Measurements from ENCODE around the gene HNF4A.

Gene HNF4A

DNA sequence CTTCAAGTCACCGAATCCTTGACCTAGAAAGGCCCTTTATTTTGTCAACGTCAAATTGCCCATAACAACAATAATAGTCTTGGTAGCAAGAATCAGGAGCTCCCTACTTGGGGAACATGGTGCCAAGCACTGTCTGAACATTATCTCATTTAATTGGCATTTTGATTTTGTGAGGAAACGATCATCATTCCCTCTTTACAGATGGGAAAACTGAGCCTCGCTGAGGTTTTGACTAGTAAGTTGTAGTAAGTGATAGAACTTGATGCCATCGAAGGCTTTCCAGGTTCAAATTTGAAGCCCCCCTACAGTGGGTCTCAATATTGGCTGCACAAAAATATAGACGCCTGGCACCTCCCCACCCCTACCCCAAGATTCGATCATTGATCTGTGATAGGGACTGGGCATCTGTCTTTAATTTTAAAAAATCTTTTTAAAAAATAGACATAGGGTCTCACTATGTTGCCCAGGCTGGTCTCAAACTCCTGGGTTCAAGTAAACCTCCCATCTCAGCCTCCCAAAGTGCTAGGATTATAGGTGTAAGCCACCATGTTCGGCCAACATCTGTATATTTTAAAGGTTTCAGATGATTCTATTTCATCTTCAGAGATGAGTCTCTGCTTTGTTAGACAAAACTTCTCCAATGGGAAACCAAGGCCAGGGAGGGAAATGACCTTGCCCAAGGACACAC is 36.7 kb downstream of the HNF4A start:
- in situ Hi-C loops (cut with MboI; ENCODE audit: low sequenced_read_pairs): loop anchor here (10.0 kb wide), 1 partner anchor 223 kb away; no protein-coding TSS in a partner anchor

DNA sequence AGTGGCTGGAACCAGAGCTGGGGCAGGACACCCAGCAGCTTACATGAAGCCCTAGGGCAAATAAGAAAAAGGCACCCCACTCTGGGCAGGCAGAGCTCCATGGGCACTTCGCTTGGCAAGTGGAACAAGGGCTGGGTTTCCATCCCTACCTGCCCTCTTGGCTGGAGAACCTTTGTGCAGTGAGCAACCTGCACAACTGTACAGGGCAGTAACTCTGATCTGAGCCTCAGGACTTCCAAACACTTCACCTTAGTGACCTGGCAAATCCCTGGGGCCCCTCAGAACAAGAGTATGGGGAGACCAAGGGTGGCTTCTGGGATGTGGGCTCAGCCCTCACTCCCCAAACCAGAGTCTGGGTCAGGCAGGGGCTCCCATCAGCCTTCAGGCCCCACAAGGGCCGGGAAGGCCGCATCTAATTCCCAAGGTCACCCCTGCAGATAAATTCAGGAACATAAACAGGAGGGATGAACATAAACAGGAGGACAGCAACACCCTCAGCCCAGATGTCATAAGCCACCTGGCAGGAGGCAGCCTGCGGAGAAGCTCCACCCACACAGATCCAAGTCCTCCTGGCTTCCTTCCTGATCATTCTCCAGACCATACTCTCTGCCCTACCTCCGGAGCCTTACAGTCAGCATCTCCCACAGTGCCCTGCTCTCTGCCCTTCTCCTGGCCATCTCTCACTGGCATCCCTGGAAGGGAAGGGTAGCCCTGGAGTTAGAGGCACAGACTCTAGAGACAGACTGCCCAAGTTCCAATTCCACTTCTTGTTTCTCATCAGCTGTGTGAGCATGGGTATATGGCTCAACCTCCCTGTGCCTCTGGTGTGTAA is 37.5 kb downstream of the HNF4A start:
- in situ Hi-C loops (cut with MboI; ENCODE audit: low sequenced_read_pairs): loop anchor here (10.0 kb wide), 1 partner anchor 222 kb away; no protein-coding TSS in a partner anchor

DNA sequence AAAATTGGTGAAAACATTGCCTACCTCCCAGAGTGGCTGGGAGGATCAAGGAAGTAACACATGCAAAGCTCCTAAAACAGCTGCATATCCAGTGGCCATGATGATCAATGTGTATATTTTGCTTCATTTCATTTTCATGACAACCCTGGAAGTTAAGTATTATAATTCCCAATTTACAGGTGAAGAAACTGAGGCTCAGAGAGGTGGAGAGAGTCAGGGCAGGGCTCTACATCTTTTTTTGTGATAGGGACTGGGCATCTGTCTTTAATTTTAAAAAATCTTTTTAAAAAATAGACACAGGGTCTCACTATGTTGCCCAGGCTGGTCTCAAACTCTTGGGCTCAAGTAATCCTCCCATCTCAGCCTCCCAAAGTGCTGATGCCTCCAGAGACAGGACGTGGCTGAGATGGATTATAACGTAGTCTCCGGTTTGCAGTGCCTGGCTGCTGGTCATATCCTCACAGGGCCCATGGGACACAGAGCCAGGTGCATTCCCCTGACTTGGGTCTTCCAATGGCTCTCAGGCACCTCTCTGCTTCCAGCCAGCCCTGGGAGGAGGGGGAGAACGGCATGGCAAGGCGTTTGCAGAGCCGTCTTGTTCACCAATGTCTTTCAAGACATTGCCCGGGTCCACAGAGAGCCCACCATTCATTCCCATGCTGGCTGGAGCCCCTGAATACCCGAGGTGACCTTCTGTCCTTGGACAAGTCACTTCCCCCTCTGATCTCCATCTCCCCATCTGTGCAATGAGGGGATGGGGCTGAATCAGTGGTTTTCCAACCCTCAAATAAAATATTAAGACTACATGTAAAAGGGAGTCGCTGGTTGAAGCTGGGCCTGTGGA is 38.3 kb downstream of the HNF4A start:
- in situ Hi-C loops (cut with MboI; ENCODE audit: low sequenced_read_pairs): loop anchor here (10.0 kb wide), 1 partner anchor 221 kb away; no protein-coding TSS in a partner anchor

DNA sequence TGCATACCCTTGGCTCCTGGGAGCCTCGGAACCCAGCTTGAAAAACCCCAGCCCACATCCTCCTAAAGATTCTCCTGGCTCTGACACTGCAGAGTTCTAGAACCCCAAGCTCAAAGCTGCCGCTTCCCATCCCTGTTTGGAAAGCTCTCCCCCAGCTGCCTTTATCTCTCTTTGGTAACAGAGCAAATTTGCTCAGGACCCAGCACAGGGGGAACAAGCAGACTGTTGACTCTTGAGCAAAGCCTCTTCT is 38.9 kb downstream of the HNF4A start:
- in situ Hi-C loops (cut with MboI; ENCODE audit: low sequenced_read_pairs): loop anchor here (10.0 kb wide), 1 partner anchor 220 kb away; no protein-coding TSS in a partner anchor

- in situ Hi-C loops (cut with MboI; ENCODE audit: low sequenced_read_pairs): loop anchor here (10.0 kb wide), 1 partner anchor 220 kb away; no protein-coding TSS in a partner anchor
These were observed 39.4 kb downstream of the HNF4A start for GRCh38 chr20:44394702-44395460.

DNA sequence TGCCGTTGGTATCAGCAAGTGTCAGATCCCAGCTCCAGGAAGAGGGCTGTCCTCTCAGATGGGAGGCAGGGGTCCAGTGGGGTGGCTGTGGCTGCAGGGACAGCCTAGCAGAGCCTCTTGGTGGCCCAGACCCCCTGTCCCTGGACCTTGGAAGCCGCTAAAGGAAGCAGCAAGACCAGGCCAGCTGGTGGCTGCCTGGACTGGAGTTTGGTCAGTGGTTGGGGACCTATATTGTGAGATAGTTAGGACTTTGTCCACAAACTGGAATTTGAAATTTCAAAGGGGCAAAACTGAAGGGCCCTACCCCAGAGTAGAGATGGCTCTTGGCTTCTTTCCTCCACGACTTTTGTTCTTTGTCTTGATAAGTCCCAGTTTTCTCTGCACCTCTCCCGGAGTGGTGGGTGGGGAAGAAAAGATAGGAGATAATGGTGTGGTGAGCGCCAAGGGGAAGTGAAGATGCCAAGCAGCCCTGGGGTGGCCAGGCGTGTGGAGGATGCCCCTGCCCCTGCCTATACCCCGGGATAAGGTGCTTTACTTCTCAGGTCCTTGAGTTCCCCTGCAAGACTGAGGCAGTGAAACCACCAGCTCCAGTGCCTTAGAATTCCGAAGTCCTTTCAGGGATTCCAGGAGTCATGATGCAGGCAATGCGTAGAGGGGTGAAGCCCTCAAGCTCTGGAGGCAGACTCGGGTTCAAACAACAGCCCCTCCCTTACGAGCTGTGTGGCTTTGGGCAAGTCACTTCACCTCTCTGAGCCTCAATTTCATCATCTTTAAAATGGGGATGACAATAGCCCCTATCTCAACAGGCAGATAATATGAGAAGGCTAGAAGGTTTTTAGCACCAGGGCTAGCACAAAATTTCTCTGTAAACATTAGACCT is 40.2 kb downstream of the HNF4A start:
- in situ Hi-C loops (cut with MboI; ENCODE audit: low sequenced_read_pairs): loop anchor here (10.0 kb wide), 1 partner anchor 219 kb away; no protein-coding TSS in a partner anchor

DNA sequence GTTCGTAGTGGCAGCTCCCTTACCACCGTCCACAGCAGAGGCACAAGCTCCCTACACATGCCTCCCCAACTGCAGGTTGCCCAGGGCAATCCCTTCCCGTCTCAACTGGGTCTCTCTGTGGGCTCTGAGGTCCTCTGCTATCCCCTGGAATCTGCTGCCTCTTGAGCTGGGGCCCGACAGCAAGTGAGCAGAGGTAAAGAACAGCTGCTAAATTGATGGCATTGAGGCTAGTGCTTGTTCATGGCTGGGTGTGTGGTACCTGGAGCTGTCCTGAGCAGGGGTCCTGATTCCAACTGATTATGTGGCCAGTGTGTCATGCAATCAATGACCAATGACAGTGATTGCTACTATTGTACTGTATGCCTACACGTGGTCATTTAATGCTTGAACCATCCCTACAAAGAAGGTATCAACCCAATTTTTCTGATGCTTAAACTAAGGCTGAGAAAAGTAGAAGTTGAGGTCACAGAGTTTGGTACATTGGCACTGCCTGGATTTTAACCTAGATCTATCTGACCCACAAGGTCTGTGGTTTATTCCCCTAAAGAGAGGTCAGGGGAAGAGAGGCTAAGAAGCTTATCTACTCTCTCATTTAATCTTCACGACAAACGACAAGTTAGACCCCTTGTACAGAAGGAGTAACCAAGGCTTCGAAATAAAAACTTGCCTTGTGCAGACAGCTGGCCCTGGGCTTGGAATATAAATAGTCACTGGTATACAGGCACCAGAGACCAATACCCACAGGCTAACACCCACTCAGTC is 41.1 kb downstream of the HNF4A start:
- in situ Hi-C loops (cut with MboI; ENCODE audit: low sequenced_read_pairs): loop anchor here (10.0 kb wide), 1 partner anchor 218 kb away; no protein-coding TSS in a partner anchor

- in situ Hi-C loops (cut with MboI; ENCODE audit: low sequenced_read_pairs): loop anchor here (10.0 kb wide), 1 partner anchor 216 kb away; no protein-coding TSS in a partner anchor
These were observed 42.8 kb downstream of the HNF4A start for GRCh38 chr20:44398335-44398734.

GRCh38 chr20:44399446-44399845 is 43.9 kb downstream of the HNF4A start:
- in situ Hi-C loops (cut with MboI; ENCODE audit: low sequenced_read_pairs): loop anchor here (10.0 kb wide), 1 partner anchor 215 kb away; no protein-coding TSS in a partner anchor

DNA sequence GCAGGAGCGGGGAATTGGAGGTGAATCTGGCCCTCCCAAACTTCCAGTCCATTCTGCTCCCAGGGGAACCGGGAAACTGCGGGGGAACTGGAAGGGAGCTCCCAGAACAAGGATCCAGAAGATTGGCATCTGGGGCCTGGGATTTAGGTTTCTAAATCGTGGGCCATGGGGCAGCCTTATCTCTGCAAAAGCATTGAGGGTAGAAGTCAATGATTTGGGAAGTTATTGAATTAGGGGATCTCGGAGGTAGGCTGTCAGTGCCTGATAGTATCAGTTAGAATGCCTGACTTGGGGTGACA is 45.1 kb downstream of the HNF4A start:
- in situ Hi-C loops (cut with MboI; ENCODE audit: low sequenced_read_pairs): no loop called here

DNA sequence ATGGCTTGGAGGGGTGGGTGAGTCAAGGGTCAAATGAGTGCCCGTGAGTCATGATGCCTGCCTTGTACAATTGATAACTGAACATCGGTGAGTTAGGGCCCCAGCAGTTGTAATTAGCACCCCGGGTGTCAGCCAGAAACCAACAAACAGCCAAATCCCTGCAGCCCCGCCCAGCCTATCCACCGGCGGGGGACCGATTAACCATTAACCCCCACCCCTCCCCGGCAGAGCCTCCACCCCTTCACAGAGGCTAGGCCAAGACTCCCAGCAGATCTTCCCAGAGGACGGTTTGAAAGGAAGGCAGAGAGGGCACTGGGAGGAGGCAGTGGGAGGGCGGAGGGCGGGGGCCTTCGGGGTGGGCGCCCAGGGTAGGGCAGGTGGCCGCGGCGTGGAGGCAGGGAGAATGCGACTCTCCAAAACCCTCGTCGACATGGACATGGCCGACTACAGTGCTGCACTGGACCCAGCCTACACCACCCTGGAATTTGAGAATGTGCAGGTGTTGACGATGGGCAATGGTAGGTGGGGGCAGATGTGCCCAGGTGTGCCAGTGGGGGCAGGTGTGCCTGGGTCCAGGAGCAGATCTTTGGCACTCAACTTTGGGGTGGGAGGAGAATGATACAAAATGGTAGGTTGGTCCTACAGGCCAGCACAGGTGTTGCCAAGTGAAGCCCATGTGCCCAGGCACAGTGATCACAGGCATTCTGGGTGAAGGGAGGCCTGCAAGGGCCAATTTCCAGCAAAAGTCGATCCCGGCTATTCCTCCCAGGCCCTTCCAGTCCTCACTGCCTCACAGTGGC is 45.7 kb downstream of the HNF4A start:
- in situ Hi-C loops (cut with MboI; ENCODE audit: low sequenced_read_pairs): no loop called here

- in situ Hi-C loops (cut with MboI; ENCODE audit: low sequenced_read_pairs): no loop called here
These were observed 46.4 kb downstream of the HNF4A start for GRCh38 chr20:44401770-44402390.

GRCh38 chr20:44402391-44403193 is 47.1 kb downstream of the HNF4A start:
- in situ Hi-C loops (cut with MboI; ENCODE audit: low sequenced_read_pairs): no loop called here

DNA sequence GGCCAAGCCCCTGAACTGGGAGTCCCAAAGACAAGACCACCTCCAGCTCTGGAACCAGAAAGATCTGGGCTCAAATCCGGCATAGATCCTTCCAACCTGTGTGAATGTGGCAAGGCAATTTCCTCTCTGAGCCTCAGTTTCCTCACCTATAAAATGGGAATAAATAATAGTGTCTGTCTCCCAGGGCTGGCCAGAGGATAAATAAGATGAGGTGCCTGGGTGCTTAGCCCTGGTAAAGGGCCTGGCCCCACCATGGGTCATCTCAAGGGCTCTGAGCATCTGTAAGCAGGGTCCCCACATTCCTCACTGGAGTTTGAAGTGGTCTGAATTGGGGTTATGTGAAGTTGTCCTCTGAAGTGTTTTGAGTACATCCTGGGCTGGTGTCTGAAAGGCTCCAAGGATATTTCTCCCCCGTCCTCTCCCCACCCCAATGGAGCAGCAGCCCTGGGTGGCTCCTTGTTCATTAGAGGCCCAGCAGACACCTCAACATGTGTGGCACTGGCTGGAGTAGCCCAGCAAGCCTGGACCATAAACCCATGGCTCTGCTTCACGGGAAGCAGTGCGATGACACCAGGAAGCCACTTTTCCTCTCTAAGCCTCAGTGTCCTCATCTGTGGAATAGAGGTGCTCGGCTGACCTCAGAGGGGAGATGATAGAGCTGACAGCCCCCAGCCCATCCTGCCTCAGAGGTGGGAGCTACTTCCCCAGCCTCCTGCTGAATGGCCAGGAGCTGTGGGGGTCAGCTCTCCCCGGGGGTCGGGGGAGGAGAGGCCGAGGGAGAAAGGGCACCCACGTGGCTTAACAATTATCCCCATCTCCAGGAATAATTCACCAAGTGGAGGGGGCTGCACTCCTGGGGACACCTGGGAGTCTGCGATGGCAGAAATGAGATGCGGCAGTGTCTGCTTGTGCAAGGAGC is 48.0 kb downstream of the HNF4A start:
- in situ Hi-C loops (cut with MboI; ENCODE audit: low sequenced_read_pairs): no loop called here
